ENCODE data around the gene GOLGA3.

The GOLGA3 gene

DNA sequence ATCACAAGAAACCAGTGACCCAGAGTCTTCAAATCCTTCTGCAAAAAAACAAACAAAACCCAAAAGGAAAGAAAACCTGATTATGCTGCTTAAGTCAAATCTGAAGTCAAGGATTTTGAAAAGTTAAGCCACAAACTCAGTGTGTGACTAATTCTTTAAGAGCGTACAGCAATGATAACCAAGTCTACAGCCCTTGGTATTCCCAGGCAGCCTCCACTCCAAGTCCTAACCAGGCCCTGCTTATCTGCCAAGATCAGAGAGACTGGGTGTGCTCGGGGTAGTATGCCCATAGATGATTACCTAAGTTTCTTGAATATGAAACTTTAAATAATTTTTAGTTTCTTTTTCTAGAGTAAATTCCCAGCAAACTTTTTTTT, 104.9 kb downstream of the GOLGA3 start:
- Histone ChIP-seq H3K4me3 (no peak overlapping the region), H3K9ac (ENCODE audit: insufficient read length) (peak overlapping the region; percentile 12), H3K27ac (peak overlapping the region; percentile 73), H3K36me3 (ENCODE audit: insufficient read depth, low read length) (peaks cover 86% of the 10 kb centered on the region), H3K9me3 (ENCODE audit: low read depth, low read length) (no peaks in the 10 kb centered on the region)
- no peak for TF ChIP-seq POLR2AphosphoS5 (IDR thresholded peaks at IDR 0.05; ENCODE audit: borderline replicate concordance, low read depth, low read length)
- TF ChIP-seq FOXP2 (optimal IDR thresholded peaks at IDR 0.05; ENCODE audit: control extremely low read depth, extremely low read length, insufficient read depth), result no peak
- DNase-seq (ENCODE audit: low read depth, low spot score), result no peak

DNA sequence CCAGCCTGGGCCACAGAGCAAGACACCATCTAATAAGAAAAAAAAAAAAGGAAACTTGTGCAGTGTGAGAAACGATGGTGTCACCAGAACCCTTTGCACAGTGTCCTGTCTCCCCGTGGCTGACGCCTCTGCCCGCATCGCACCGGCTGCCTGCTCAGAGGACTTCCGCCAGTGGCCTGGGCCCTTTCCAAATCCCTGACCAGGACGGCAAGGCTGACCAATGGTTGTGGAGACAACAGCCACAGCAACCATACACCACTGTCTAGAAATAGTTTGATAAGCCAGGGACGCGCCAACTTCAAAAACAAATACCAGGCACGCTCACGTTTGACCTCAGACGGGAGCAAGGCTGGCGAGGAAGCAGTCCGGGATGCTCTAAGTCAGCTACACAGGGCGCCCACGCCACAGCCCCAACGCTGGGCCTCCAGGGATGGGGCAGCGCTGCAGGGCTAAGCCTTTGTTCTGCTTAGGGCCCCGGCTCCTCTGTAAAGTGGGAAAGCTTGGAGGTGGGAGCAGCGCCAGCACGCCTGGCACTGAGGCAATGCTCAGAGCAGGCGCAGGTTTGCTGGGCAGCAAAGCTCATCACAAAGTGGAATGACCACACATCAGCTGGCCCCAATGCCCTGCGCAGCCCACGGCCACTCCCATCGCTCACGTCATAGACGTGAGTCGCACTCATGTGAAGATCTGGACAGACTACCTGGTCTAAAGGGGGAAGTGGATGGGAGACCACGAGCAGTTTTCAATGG, 105.5 kb downstream of the GOLGA3 start:
- H3K4me3 ChIP-seq, result no peak overlapping the region
- H3K36me3 ChIP-seq (ENCODE audit: insufficient read depth, low read length), result peaks cover 83% of the 10 kb centered on the region
- DNase-seq (ENCODE audit: low read depth, low spot score), result no peak
- H3K27ac ChIP-seq, result peak overlapping the region; percentile 73
- no peak for TF ChIP-seq FOXP2 (optimal IDR thresholded peaks at IDR 0.05; ENCODE audit: control extremely low read depth, extremely low read length, insufficient read depth)
- TF ChIP-seq POLR2AphosphoS5 (IDR thresholded peaks at IDR 0.05; ENCODE audit: borderline replicate concordance, low read depth, low read length), result peak; percentile 41; the same call in 1 of the 2 replicates
- TF ChIP-seq EZH2 (IDR thresholded peaks at IDR 0.05), result no peak
- H3K9ac ChIP-seq (ENCODE audit: insufficient read length), result peak overlapping the region; percentile 12
- no peaks in the 10 kb centered on the region for H3K9me3 ChIP-seq (ENCODE audit: low read depth, low read length)

DNA sequence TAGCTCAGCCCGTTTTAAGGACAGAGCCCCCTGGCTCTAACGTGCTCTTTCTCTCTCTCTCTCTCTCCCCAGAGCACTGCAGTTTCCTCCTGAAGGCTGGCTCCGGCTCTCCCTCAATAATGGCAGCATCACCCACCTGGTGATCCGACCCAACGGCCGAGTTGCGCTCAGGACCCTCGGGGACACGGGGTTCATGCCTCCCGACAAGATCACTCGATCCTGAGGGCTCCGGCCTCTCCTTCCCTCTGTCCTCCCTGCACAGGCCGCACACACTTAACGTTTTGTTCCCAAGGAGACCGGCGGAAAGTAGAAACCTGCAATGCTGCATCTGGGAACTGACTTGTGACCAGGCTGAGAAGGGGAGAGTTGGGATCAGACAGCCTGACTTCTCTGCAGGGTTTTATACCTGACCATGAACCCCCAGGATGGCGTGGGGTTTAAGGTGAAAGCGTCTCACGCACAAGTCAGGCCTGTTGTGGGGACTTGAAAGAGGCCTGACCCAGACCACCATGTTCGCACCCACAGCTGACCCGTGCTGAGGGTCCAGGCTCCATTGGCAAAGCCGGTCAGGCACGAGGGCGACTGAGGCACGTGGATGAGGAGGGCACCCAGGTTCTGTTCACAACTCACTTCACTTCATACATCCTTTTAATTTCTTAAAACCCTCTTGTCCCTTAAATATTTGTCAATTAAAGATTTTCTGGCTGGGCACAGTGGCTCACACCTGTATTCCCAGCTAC, 107.9 kb downstream of the GOLGA3 start:
- Histone ChIP-seq H3K36me3 (ENCODE audit: insufficient read depth, low read length) (peaks cover 73% of the 10 kb centered on the region), H3K9ac (ENCODE audit: insufficient read length) (no peak overlapping the region), H3K4me3 (no peak overlapping the region), H3K27ac (no peak overlapping the region), H3K9me3 (ENCODE audit: low read depth, low read length) (no peaks in the 10 kb centered on the region)
- no peak for DNase-seq (ENCODE audit: low read depth, low spot score)
- TF ChIP-seq EZH2 (IDR thresholded peaks at IDR 0.05), result no peak

DNA sequence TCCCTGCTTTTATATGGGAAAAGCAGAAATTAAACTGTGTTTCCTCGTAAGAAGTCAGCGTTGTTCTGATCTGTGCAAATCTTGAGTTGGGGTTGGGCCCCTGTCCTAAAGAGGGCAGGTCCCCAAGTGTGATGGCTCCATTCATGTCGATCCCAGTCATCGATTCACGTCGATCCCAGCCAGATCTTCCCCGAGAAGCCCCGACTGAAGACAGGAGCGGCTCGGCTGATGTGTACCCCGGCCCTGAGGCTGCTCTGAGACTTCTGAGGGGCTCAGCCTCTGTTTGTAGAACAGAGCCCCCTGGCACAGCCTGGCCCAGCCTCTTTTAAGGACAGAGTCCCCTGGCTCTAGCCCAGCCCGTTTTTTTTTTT, 108.7 kb downstream of the GOLGA3 start:
- Histone ChIP-seq H3K27ac (peak overlapping the region; percentile 78; the same call in 1 of the 2 replicates), H3K9ac (ENCODE audit: insufficient read length) (no peak overlapping the region), H3K36me3 (ENCODE audit: insufficient read depth, low read length) (peaks cover 69% of the 10 kb centered on the region), H3K9me3 (ENCODE audit: low read depth, low read length) (no peaks in the 10 kb centered on the region), H3K4me3 (no peak overlapping the region)
- no peak for DNase-seq (ENCODE audit: low read depth, low spot score)
- no peak for TF ChIP-seq POLR2AphosphoS5 (IDR thresholded peaks at IDR 0.05; ENCODE audit: borderline replicate concordance, low read depth, low read length)
- no peak for TF ChIP-seq EZH2 (IDR thresholded peaks at IDR 0.05)
- TF ChIP-seq FOXP2 (optimal IDR thresholded peaks at IDR 0.05; ENCODE audit: control extremely low read depth, extremely low read length, insufficient read depth), result no peak

DNA sequence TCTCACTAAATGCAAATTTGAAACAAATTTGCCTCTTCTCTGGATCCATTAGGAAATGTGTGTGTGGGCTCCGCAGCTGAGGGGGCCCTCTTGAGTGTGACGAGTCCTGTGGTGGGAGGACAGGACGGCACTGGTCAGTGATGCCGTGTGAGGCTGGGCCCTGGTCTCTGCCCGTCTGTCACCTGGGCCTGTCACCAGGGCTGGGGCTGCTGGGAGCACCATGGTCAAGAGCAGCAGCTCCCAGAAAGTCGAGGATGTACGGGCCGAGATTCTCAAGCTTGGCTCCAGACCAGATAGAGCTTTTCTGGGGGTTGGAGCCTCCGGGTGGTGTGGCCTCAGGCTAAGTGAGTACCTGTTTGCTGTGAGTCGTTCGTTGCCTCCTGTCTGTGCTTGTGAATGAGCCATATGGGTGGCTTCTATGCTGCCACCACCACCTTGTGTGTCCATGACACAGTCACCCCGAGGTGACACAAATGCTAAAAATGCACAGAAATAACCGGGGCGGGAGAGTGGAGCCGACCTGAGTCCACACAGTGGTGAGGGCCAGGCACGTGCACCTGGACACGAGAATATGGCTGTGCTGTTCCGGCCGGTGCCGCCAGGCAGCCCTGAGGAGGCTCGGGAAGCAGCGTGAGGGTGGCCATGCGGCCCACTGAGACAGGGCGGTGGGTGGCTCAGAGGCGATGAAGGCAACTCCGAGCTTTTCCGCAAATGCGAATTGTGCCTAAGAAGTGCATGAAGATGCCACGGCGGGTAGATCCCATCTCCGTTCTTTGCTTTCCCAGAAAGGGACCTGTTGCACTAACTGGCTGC, 109.3 kb downstream of the GOLGA3 start:
- Histone ChIP-seq H3K9ac (ENCODE audit: insufficient read length) (no peak overlapping the region), H3K36me3 (ENCODE audit: insufficient read depth, low read length) (peaks cover 69% of the 10 kb centered on the region), H3K9me3 (ENCODE audit: low read depth, low read length) (no peaks in the 10 kb centered on the region), H3K27ac (peak overlapping the region; percentile 78), H3K4me3 (no peak overlapping the region)
- TF ChIP-seq POLR2AphosphoS5 (IDR thresholded peaks at IDR 0.05; ENCODE audit: borderline replicate concordance, low read depth, low read length) (peak; percentile 25; the same call in 1 of the 2 replicates), FOXP2 (optimal IDR thresholded peaks at IDR 0.05; ENCODE audit: control extremely low read depth, extremely low read length, insufficient read depth) (no peak), EZH2 (IDR thresholded peaks at IDR 0.05) (no peak)
- no peak for DNase-seq (ENCODE audit: low read depth, low spot score)
